ENCODE results near the gene OR4F6.

Gene OR4F6

DNA sequence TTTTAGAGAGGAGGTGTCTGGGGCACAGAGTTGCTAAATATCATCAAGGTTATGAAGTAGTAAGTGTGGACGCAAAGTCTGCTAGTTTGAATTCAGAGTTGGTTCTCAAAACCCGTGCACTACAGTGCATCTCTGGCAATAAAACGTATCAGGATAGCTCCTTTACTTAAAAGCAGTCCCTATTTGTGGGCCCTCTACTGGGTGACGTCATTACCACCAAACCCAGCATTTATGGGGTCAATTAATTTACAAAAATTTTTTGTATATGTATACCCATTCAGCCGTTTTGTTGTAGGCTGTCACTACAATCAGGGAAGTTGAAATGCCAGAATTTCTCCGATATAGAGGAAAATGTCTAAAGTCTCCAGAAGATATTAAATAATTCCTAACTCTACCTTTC, 17.5 kb downstream of the OR4F6 start:
- Histone ChIP-seq H3K27me3 (ENCODE audit: control insufficient read depth, insufficient read depth, low read length) (no peaks in the 10 kb centered on the region), H3K9me3 (ENCODE audit: control insufficient read depth, low read length) (peaks cover 2% of the 10 kb centered on the region), H3K27ac (no peak overlapping the region), H3K79me2 (no peaks in the 10 kb centered on the region), H3K4me3 (ENCODE audit: low read depth, low read length) (no peak overlapping the region), H3K9ac (no peak overlapping the region), H3K4me2 (ENCODE audit: low read length) (no peak overlapping the region), H2AFZ (no peak overlapping the region), H3K4me1 (no peaks in the 10 kb centered on the region), H3K36me3 (ENCODE audit: control insufficient read depth, insufficient read depth, low read length) (no peaks in the 10 kb centered on the region)
- TF ChIP-seq CTCF (IDR thresholded peaks at IDR 0.05), result no peak

GRCh38 chr15:101827257-101827656, 23.9 kb downstream of the OR4F6 start:
- H3K4me3 ChIP-seq (ENCODE audit: low read depth, low read length), result no peak overlapping the region
- no peak overlapping the region for H3K4me2 ChIP-seq (ENCODE audit: low read length)
- no peaks in the 10 kb centered on the region for H3K27me3 ChIP-seq (ENCODE audit: control insufficient read depth, insufficient read depth, low read length)
- H3K4me1 ChIP-seq, result no peaks in the 10 kb centered on the region
- H3K36me3 ChIP-seq (ENCODE audit: control insufficient read depth, insufficient read depth, low read length), result no peaks in the 10 kb centered on the region
- H2AFZ ChIP-seq, result no peak overlapping the region
- H3K9ac ChIP-seq, result no peak overlapping the region
- no peak for TF ChIP-seq CTCF (IDR thresholded peaks at IDR 0.05)
- H3K27ac ChIP-seq, result no peak overlapping the region
- peaks cover 2% of the 10 kb centered on the region for H3K9me3 ChIP-seq (ENCODE audit: control insufficient read depth, low read length)
- no peaks in the 10 kb centered on the region for H3K79me2 ChIP-seq

DNA sequence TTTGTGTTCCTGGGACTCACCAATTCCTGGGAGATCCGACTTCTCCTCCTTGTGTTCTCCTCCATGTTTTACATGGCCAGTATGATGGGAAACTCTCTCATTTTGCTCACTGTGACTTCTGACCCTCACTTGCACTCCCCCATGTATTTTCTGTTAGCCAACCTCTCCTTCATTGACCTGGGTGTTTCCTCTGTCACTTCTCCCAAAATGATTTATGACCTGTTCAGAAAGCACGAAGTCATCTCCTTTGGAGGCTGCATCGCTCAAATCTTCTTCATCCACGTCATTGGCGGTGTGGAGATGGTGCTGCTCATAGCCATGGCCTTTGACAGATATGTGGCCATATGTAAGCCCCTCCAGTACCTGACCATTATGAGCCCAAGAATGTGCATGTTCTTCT, 25.5 kb downstream of the OR4F6 start:
- Histone ChIP-seq H3K27me3 (ENCODE audit: control insufficient read depth, insufficient read depth, low read length) (no peaks in the 10 kb centered on the region), H3K4me2 (ENCODE audit: low read length) (no peak overlapping the region), H3K9me3 (ENCODE audit: control insufficient read depth, low read length) (peaks cover 2% of the 10 kb centered on the region), H3K27ac (no peak overlapping the region), H3K9ac (no peak overlapping the region), H3K79me2 (no peaks in the 10 kb centered on the region), H3K36me3 (ENCODE audit: control insufficient read depth, insufficient read depth, low read length) (no peaks in the 10 kb centered on the region), H3K4me3 (ENCODE audit: low read depth, low read length) (no peak overlapping the region), H2AFZ (no peak overlapping the region), H3K4me1 (no peaks in the 10 kb centered on the region)
- no peak for TF ChIP-seq CTCF (IDR thresholded peaks at IDR 0.05)

- H3K4me3 ChIP-seq (ENCODE audit: low read depth, low read length), result no peak overlapping the region
- H3K4me1 ChIP-seq, result no peaks in the 10 kb centered on the region
- H3K4me2 ChIP-seq (ENCODE audit: low read length), result no peak overlapping the region
- no peak for TF ChIP-seq CTCF (IDR thresholded peaks at IDR 0.05)
- no peak overlapping the region for H2AFZ ChIP-seq
- no peaks in the 10 kb centered on the region for H3K79me2 ChIP-seq
- H3K27ac ChIP-seq, result no peak overlapping the region
- no peak overlapping the region for H3K9ac ChIP-seq
- no peaks in the 10 kb centered on the region for H3K9me3 ChIP-seq (ENCODE audit: control insufficient read depth, low read length)
- H3K27me3 ChIP-seq (ENCODE audit: control insufficient read depth, insufficient read depth, low read length), result no peaks in the 10 kb centered on the region
- no peaks in the 10 kb centered on the region for H3K36me3 ChIP-seq (ENCODE audit: control insufficient read depth, insufficient read depth, low read length)
These were observed 38.3 kb downstream of the OR4F6 start for GRCh38 chr15:101841656-101842055.

DNA sequence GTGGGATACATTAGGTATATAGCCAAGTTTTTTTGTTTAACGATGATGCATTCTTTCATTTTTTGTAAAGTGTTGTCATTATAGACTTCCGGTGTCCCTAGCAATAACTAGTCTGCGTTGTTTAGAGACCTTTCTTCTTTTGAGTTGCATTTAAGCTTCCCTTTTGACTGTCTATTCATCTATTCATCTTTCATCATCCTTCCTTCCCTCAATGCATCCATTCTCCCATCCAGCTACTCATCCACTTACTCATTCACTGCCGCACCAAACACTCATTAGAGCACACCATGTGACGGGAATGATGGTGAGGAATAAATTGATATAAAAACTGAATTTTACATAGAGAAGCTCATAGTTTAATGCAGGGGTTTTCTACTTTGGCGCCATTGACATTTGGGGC, 41.6 kb downstream of the OR4F6 start:
- H3K27me3 ChIP-seq (ENCODE audit: control insufficient read depth, insufficient read depth, low read length), result no peaks in the 10 kb centered on the region
- no peaks in the 10 kb centered on the region for H3K9me3 ChIP-seq (ENCODE audit: control insufficient read depth, low read length)
- H3K27ac ChIP-seq, result no peak overlapping the region
- no peak for TF ChIP-seq CTCF (IDR thresholded peaks at IDR 0.05)
- H3K4me2 ChIP-seq (ENCODE audit: low read length), result no peak overlapping the region
- H3K4me1 ChIP-seq, result no peaks in the 10 kb centered on the region
- H3K79me2 ChIP-seq, result no peaks in the 10 kb centered on the region
- H3K36me3 ChIP-seq (ENCODE audit: control insufficient read depth, insufficient read depth, low read length), result no peaks in the 10 kb centered on the region
- H3K9ac ChIP-seq, result no peak overlapping the region
- no peak overlapping the region for H3K4me3 ChIP-seq (ENCODE audit: low read depth, low read length)
- H2AFZ ChIP-seq, result no peak overlapping the region

Measured in parathyroid adenoma (tissue), 2 donors.